Esophagus squamous epithelium (tissue), 5 donors: ENCODE results near the gene RPH3AL. TPM values are rescaled to one million over a fixed set of nuclear protein-coding genes. Genes with fewer than 3 reads are reported as not detected.

Source experiments
- DNase-seq: peaks from one replicate; lab custom pipeline; 2025; lab: John Stamatoyannopoulos, UW
- H3K27ac ChIP-seq, 4 donors: fragments of 200-600 bp; sonication (generic); one replicate each; pipeline ENCODE4 v1.5.1; 2016 to 2019; ENCODE audit warnings: mild to moderate bottlenecking in 1 of 4
- H3K27me3 ChIP-seq, 4 donors: fragments of 200-600 bp; sonication (generic); 1 replicate in 3 of 4; 2 replicates in 1 of 4; pipeline versions ENCODE4 v1.5.1 to v1.6.0; 2017 to 2021; ENCODE audit warnings: antibody characterized with exemption in 1 of 4
- H3K36me3 ChIP-seq, 3 donors: fragments of 200-600 bp; sonication (generic); one replicate each; pipeline ENCODE4 v1.5.1; 2016 to 2019
- H3K4me1 ChIP-seq, 3 donors: fragments of 200-600 bp; sonication (generic); one replicate each; pipeline ENCODE4 v1.5.1; 2017 to 2019
- H3K4me3 ChIP-seq, 4 donors: fragments of 200-600 bp; sonication (generic); 1 replicate in 3 of 4; 2 replicates in 1 of 4; pipeline ENCODE4 v1.5.1; 2016 to 2019; ENCODE audit warnings: mild to moderate bottlenecking in 2 of 4, moderate library complexity in 1 of 4
- H3K9me3 ChIP-seq, 3 donors: fragments of 200-600 bp; sonication (generic); one replicate each; pipeline ENCODE4 v1.5.1; 2016 to 2019
- CTCF ChIP-seq, 6 experiments: fragments of 450-650 bp in 4 of 6; fragments of 200-600 bp in 2 of 6; sonication (generic) in 2 of 6; IDR thresholded peaks; one replicate each; pipeline ENCODE4 v1.5.1; 2016 to 2019; ENCODE audit warnings: antibody characterized with exemption in 6 of 6, mild to moderate bottlenecking in 4 of 6, moderate library complexity in 4 of 6
- POLR2A ChIP-seq, 4 donors: fragments of 450-650 bp; IDR thresholded peaks; one replicate each; pipeline ENCODE4 v1.6.1; 2017; ENCODE audit warnings: antibody characterized with exemption in 4 of 4, mild to moderate bottlenecking in 4 of 4, moderate library complexity in 3 of 4
- WGBS, 2 donors: methylation state at CpG; one replicate each; pipeline ENCODE4 v1.1.5; 2018; 5-methylcytosine and 5-hydroxymethylcytosine counted together
- intact Hi-C: fragments of 100-400 bp; cut with DNase I; formaldehyde crosslinking; loops from one replicate; pipeline ENCODE4 v1.15.0; 2022
- total RNA-seq, 4 donors: library from RNA; depleted of rRNA; stranded (reverse); fragments of >200 nt; gene quantifications; one replicate each; pipeline ENCODE4 v1.1.0, GENCODE V29; 2016
- donor health status: DM: yes; HTN: yes; CAD: no.

The RPH3AL gene
- total RNA-seq, 4 donors from 2014 or later = 5.2 to 18.3 (median 7.5) TPM

DNA sequence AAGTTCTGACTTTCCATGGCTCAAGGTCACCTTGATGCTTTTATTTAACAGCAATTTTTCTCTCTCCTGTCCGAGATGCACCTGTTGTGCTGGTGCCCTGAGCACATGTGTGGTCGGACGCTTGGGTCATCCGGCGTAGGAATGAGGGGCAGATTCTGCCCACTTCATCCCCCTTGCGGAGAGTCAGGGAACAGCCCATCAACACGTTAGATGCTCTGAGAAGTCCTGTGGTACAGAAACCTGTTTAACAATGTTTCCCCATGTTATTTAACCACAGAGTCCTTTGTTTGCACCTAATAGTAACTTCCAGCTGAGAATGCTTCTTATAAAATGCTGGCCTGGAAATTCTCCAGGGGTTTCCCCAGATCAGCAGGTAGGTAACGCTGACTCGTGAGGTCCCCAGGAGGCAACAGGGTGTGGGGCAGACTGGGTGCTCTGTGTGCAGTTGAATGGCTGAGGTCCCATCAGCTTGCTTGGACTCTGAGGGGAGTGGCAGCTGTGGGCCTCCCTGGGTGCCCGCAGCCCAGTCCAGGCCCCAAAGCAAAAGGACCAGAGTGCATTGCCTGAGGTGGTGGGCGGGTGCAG is 189.0 kb downstream of the RPH3AL start:
- H3K27ac ChIP-seq = no peak overlapping the region
- H3K4me3 ChIP-seq = no peak overlapping the region
- H3K27me3 ChIP-seq = no peaks in the 10 kb centered on the region
- intact Hi-C loops = no loop called here
- H3K36me3 ChIP-seq = peaks cover 0 to 28% (median 0%) of the 10 kb centered on the region in 3 donors
- WGBS, 2 donors = 80% methylated on average over 7 to 9 of the region's 11 CpGs
- TF ChIP-seq POLR2A (IDR thresholded peaks at IDR 0.05) (no peak), CTCF (IDR thresholded peaks at IDR 0.05) (peak in 2 of 6 experiments; percentile 17 to 33)
- DNase-seq = no peak
- no peaks in the 10 kb centered on the region for H3K9me3 ChIP-seq
- no peaks in the 10 kb centered on the region for H3K4me1 ChIP-seq

DNA sequence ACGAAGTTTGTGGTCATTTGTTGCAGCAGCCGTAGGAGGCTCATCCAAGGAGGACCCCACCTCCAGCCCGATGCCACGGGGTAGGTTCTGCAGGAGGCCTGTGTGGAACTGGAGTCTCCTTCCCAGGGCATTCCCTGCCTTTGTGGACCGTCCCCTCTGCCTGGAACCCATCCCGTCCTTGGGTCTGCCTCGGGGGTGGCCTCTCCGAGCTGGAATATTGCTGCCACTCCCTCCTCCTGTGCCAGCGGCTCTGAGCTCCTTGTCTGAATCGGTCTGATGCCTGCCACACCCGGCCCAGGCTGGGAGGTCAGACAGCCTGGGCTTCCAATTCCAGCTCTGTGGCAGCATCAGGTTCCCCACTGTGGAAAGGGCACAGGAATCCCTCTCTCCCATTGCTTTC is 189.9 kb downstream of the RPH3AL start:
- Histone ChIP-seq H3K9me3 (no peaks in the 10 kb centered on the region), H3K27me3 (no peaks in the 10 kb centered on the region), H3K4me3 (no peak overlapping the region), H3K27ac (no peak overlapping the region), H3K4me1 (no peaks in the 10 kb centered on the region), H3K36me3 (peaks cover 0 to 28% (median 0%) of the 10 kb centered on the region in 3 donors)
- 100% methylated on average over 1 of the region's 11 CpGs; no CpG with 5 or more reads in 1 of the 2 donors for WGBS, 2 donors
- intact Hi-C loops = no loop called here
- no peak for DNase-seq
- TF ChIP-seq POLR2A (IDR thresholded peaks at IDR 0.05) = no peak
- TF ChIP-seq CTCF (IDR thresholded peaks at IDR 0.05) = no peak

Other genes starting within 250 kb of the RPH3AL start
- not detected for gene SCGB1C2, start 215.2 kb downstream of the RPH3AL start, total RNA-seq
- gene DOC2B, start 171.2 kb downstream of the RPH3AL start, total RNA-seq = 10 to 100 TPM in 3 of 4 donors, 1 to 10 TPM in 1; 8.4 to 44.9 (median 26.2) TPM
- 1 to 10 TPM in 3 of 4 donors, under 1 TPM in 1; 0.72 to 9.0 (median 3.3) TPM for gene RFLNB, start 93.1 kb upstream of the RPH3AL start, total RNA-seq